GM21515 (cell line): Measurements from ENCODE around the gene APLP2.
A peak's percentile ranks its signal among the peaks of the same experiment; 100 is the strongest.
"Not testable (repeated sequence)": the region's sequence is repeated elsewhere in the genome, so short reads cannot be mapped to it uniquely, and the experiment has no call there.

ENCODE experiments used
- ATAC-seq: cut with Tn5 transposase; IDR thresholded peaks from one replicate; pipeline ENCODE4 v1.9.1; 2021; ENCODE audit not compliant: unreplicated experiment

The APLP2 gene

GRCh38 chr11:130165601-130166456 is 96.1 kb downstream of the APLP2 start:
- ATAC-seq = no peak

- no peak for ATAC-seq
Observed at GRCh38 chr11:130166457-130166784, 96.7 kb downstream of the APLP2 start.

- ATAC-seq = no peak
Observed at GRCh38 chr11:130167146-130167545, 97.5 kb downstream of the APLP2 start.

- ATAC-seq = no peak
Observed at GRCh38 chr11:130168105-130168504, 98.4 kb downstream of the APLP2 start.

- no peak for ATAC-seq
Observed at GRCh38 chr11:130170345-130170744, 100.7 kb downstream of the APLP2 start.

- no peak for ATAC-seq
Observed at GRCh38 chr11:130171534-130171933, 101.8 kb downstream of the APLP2 start.

GRCh38 chr11:130172001-130172400 is 102.3 kb downstream of the APLP2 start:
- ATAC-seq = not testable (repeated sequence)

GRCh38 chr11:130174642-130175041 is 104.9 kb downstream of the APLP2 start:
- no peak for ATAC-seq

- ATAC-seq = peak; percentile 42
Observed at GRCh38 chr11:130175898-130176297, 106.2 kb downstream of the APLP2 start.

GRCh38 chr11:130177782-130178181 is 108.1 kb downstream of the APLP2 start:
- ATAC-seq = no peak

- no peak for ATAC-seq
Observed at GRCh38 chr11:130178441-130179339, 109.0 kb downstream of the APLP2 start.

- no peak for ATAC-seq
Observed at GRCh38 chr11:130179396-130180306, 110.0 kb downstream of the APLP2 start.

- peak; percentile 57 for ATAC-seq
Observed at GRCh38 chr11:130180491-130180890, 110.8 kb downstream of the APLP2 start.

GRCh38 chr11:130180896-130181294 is 111.2 kb downstream of the APLP2 start:
- peak; percentile 22 for ATAC-seq

GRCh38 chr11:130181295-130182272 is 111.9 kb downstream of the APLP2 start:
- ATAC-seq = peak; percentile 84

GRCh38 chr11:130183878-130184610 is 114.3 kb downstream of the APLP2 start:
- ATAC-seq = no peak

- ATAC-seq = no peak
Observed at GRCh38 chr11:130187096-130187495, 117.4 kb downstream of the APLP2 start.

- ATAC-seq = no peak
Observed at GRCh38 chr11:130188047-130188446, 118.4 kb downstream of the APLP2 start.
